HG02759 (cell line): ENCODE results near the gene SLF1.

Experiments used
- ATAC-seq: cut with Tn5 transposase; IDR thresholded peaks from one replicate; pipeline ENCODE4 v1.9.1; 2021; ENCODE audit warnings: mild to moderate bottlenecking, moderate library complexity; ENCODE audit not compliant: unreplicated experiment

The SLF1 gene

GRCh38 chr5:94707359-94707758 lies 88.9 kb downstream of the SLF1 start:
- ATAC-seq, result no peak

- ATAC-seq, result no peak
Observed at GRCh38 chr5:94709277-94709676, 90.8 kb downstream of the SLF1 start.

- no peak for ATAC-seq
Observed at GRCh38 chr5:94711785-94712184, 93.3 kb downstream of the SLF1 start.

- no peak for ATAC-seq
Observed at GRCh38 chr5:94715768-94716167, 97.3 kb downstream of the SLF1 start.

- ATAC-seq, result no peak
Observed at GRCh38 chr5:94725142-94725541, 106.7 kb downstream of the SLF1 start.

GRCh38 chr5:94731471-94731870 lies 113.0 kb downstream of the SLF1 start:
- ATAC-seq, result no peak

- ATAC-seq, result no peak
Observed at GRCh38 chr5:94736498-94736897, 118.0 kb downstream of the SLF1 start.

- ATAC-seq, result no peak
Observed at GRCh38 chr5:94740286-94740685, 121.8 kb downstream of the SLF1 start.

GRCh38 chr5:94742852-94743251 lies 124.4 kb downstream of the SLF1 start:
- ATAC-seq, result no peak

GRCh38 chr5:94744906-94745305 lies 126.4 kb downstream of the SLF1 start:
- ATAC-seq, result peak; percentile 34

GRCh38 chr5:94745786-94746730 lies 127.6 kb downstream of the SLF1 start:
- peak; percentile 72 for ATAC-seq

- ATAC-seq, result peak; percentile 51
Observed at GRCh38 chr5:94746731-94747124, 128.3 kb downstream of the SLF1 start.
